Breast epithelium (tissue), 4 donors: ENCODE results near the gene OR6P1. TPM values are rescaled to one million over a fixed set of nuclear protein-coding genes. Genes with fewer than 3 reads are reported as not detected.

ENCODE experiments used
- DNase-seq, 2 donors: peaks; one replicate each; pipeline ENCODE4 v3.0.0-alpha.2; 2019; ENCODE audit warnings: low spot score in 2 of 2
- H3K27ac ChIP-seq, 2 donors: fragments of 200-600 bp; sonication (generic) in 1 of 2; one replicate each; pipeline ENCODE4 v1.5.1; 2016 to 2019; ENCODE audit warnings: mild to moderate bottlenecking in 1 of 2
- H3K27me3 ChIP-seq, 2 donors: fragments of 200-600 bp; sonication (generic) in 1 of 2; one replicate each; pipeline versions ENCODE4 v1.5.1 to v1.6.0; 2017 to 2019; ENCODE audit warnings: control low read depth in 1 of 2, mild to moderate bottlenecking in 1 of 2
- H3K36me3 ChIP-seq: fragments of 200-600 bp; one replicate; pipeline ENCODE4 v1.5.1; 2019
- H3K4me1 ChIP-seq, 2 donors: fragments of 200-600 bp; sonication (generic); one replicate each; pipeline ENCODE4 v1.5.1; 2016 to 2019; ENCODE audit warnings: control low read depth in 1 of 2
- H3K4me3 ChIP-seq, 3 donors: fragments of 200-600 bp; sonication (generic); 1 replicate in 2 of 3; 2 replicates in 1 of 3; pipeline ENCODE4 v1.5.1; 2016 to 2019; ENCODE audit warnings: mild to moderate bottlenecking in 3 of 3, moderate library complexity in 2 of 3
- H3K9me3 ChIP-seq, 2 donors: fragments of 200-600 bp; sonication (generic) in 1 of 2; one replicate each; pipeline ENCODE4 v1.5.1; 2016 to 2019; ENCODE audit warnings: control low read depth in 1 of 2
- POLR2A ChIP-seq: fragments of 450-650 bp; IDR thresholded peaks from one replicate; pipeline ENCODE4 v1.6.1; 2016; ENCODE audit warnings: antibody characterized with exemption, mild to moderate bottlenecking, moderate library complexity
- POLR2AphosphoS5 ChIP-seq, 3 donors: sonication (generic); formaldehyde crosslinking; IDR thresholded peaks; one replicate each; pipeline ENCODE4 v1.6.1; 2017; ENCODE audit warnings: antibody characterized with exemption in 3 of 3
- intact Hi-C: fragments of 100-400 bp; cut with DNase I; formaldehyde crosslinking; loops from one replicate; pipeline ENCODE4 v1.15.1; 2023; ENCODE audit warnings: low total_unique reads
- total RNA-seq, 3 donors: library from RNA; depleted of rRNA; stranded (reverse); fragments of >200 nt; gene quantifications; one replicate each; pipeline ENCODE4 v1.1.0, GENCODE V29; 2016
- TF ChIP-seq, protein P1 (sequence below), 3 donors: fragments of 450-650 bp; IDR thresholded peaks; one replicate each; pipeline ENCODE4 v1.5.1; 2016 to 2017; ENCODE audit warnings: antibody characterized with exemption in 3 of 3, mild to moderate bottlenecking in 3 of 3, moderate library complexity in 3 of 3

Gene OR6P1
- total RNA-seq, 3 donors from 2014 or later = not detected

DNA sequence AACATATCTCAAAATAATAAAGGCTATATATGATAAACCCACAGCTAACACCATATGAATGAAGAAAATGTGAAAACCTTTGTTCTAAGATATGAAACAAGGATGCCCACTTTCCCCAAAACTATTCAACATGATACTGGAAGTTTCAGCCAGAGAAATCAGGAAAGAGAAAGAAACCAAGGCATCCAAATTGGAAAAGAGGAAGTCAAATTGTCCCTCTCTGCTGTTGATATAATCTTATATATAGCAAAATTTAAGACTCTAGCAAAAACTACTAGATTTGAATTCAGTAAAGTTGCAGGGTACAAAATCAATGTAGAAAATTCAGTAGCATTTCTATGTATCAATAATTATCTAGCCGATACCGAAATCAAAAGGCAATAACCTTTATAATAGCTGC, 30.4 kb upstream of the OR6P1 start:
- peaks cover 12 to 34% of the 10 kb centered on the region in 2 donors for H3K9me3 ChIP-seq
- intact Hi-C loops = no loop called here

DNA sequence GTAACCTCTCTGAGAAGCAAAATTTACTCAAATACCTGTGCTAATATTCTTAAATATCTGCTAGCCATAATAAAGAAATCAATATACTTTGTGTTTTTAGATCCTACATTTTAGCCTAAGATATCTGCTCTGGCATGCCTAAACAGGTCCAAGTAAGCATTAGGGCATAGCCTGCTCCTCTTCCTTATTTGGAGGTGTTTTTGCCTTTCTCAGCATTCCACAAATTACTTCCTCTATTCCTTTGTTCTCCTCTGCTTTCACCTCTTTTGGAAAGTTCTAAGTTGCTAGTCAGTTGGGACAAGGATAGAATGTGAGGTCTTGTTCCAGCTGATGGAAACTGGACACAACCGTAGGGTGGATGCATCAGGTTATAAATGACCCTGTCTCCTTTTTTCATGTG, 16.6 kb upstream of the OR6P1 start:
- TF ChIP-seq, protein P1, sequence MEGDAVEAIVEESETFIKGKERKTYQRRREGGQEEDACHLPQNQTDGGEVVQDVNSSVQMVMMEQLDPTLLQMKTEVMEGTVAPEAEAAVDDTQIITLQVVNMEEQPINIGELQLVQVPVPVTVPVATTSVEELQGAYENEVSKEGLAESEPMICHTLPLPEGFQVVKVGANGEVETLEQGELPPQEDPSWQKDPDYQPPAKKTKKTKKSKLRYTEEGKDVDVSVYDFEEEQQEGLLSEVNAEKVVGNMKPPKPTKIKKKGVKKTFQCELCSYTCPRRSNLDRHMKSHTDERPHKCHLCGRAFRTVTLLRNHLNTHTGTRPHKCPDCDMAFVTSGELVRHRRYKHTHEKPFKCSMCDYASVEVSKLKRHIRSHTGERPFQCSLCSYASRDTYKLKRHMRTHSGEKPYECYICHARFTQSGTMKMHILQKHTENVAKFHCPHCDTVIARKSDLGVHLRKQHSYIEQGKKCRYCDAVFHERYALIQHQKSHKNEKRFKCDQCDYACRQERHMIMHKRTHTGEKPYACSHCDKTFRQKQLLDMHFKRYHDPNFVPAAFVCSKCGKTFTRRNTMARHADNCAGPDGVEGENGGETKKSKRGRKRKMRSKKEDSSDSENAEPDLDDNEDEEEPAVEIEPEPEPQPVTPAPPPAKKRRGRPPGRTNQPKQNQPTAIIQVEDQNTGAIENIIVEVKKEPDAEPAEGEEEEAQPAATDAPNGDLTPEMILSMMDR (IDR thresholded peaks at IDR 0.05) = no peak
- TF ChIP-seq POLR2AphosphoS5 (IDR thresholded peaks at IDR 0.05) (no peak), POLR2A (no peak)
- Histone ChIP-seq H3K36me3 (no peaks in the 10 kb centered on the region), H3K9me3 (peaks cover 7 to 10% of the 10 kb centered on the region in 2 donors), H3K4me3 (no peak overlapping the region), H3K27me3 (no peaks in the 10 kb centered on the region), H3K4me1 (no peaks in the 10 kb centered on the region), H3K27ac (no peak overlapping the region)
- intact Hi-C loops = no loop called here
- no peak for DNase-seq

More for the DNA sequence above, 30.4 kb upstream of the OR6P1 start:
- DNase-seq = no peak
- no peaks in the 10 kb centered on the region for H3K36me3 ChIP-seq
- TF ChIP-seq, protein P1 (IDR thresholded peaks at IDR 0.05) = no peak
- no peak for TF ChIP-seq POLR2A
- no peak for TF ChIP-seq POLR2AphosphoS5 (IDR thresholded peaks at IDR 0.05)
- H3K27ac ChIP-seq = no peak overlapping the region
- no peaks in the 10 kb centered on the region for H3K4me1 ChIP-seq
- H3K4me3 ChIP-seq = no peak overlapping the region
- no peaks in the 10 kb centered on the region for H3K27me3 ChIP-seq

DNA sequence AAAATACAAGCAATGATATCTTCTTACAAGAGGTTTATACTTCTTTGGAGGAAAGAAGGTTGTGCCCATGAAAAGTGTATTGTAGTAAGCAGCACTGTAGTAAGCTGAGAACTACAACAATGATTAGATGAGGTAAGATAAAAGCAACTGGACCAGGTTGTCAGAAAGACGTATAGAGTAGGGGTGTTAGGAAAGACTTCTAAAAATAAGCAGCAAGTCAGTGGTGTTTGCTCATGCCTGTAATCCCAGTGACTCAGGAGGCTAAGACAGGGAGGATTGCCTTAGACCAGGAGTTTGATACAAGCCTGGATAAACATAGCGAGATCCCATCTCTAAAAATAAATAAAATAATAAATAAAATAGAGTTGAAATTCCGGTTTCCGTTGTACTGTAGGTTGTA, 13.6 kb upstream of the OR6P1 start:
- TF ChIP-seq POLR2AphosphoS5 (IDR thresholded peaks at IDR 0.05) (no peak), POLR2A (no peak)
- TF ChIP-seq, protein P1 (IDR thresholded peaks at IDR 0.05) = no peak
- intact Hi-C loops = no loop called here
- H3K36me3 ChIP-seq = no peaks in the 10 kb centered on the region

DNA sequence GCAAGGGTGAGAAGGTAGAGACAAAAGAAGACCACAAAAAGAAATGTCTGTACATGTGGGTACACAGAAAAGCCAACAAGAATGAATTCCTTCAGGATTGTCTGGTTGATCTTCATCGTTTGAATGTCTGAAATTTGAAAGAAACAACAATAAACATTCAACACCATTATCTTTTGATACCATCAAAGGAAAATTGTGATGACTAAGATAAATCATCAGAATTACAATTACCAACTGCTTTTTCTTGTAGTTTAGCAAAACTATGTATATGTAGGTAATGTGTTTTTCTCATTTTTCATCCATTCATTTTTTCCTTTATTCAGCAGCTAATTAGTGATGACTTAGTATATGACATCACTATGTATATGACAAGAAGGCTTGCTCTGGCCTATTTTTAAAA, 9.4 kb upstream of the OR6P1 start, which contains the start of gene OR10X1:
Gene OR10X1 (minus strand): TSS at position 167 of the 400 bp plus-strand sequence. CDS start 0 bp downstream, at position 167.
- Histone ChIP-seq H3K4me1 (no peaks in the 10 kb centered on the region), H3K9me3 (no peaks in the 10 kb centered on the region), H3K27ac (no peak within 1 kb of the TSS), H3K27me3 (no peaks in the 10 kb centered on the region), H3K4me3 (no peak within 1 kb of the TSS), H3K36me3 (no peaks in the 10 kb centered on the region)
- intact Hi-C loops = no loop called here
- no peak for DNase-seq
- TF ChIP-seq, protein P1 (IDR thresholded peaks at IDR 0.05) = no peak
- TF ChIP-seq POLR2AphosphoS5 (IDR thresholded peaks at IDR 0.05) = no peak
- TF ChIP-seq POLR2A = no peak

More for the DNA sequence above, 13.6 kb upstream of the OR6P1 start:
- no peak overlapping the region for H3K4me3 ChIP-seq
- peaks cover 7 to 10% of the 10 kb centered on the region in 2 donors for H3K9me3 ChIP-seq
- no peaks in the 10 kb centered on the region for H3K27me3 ChIP-seq
- no peak for DNase-seq
- no peaks in the 10 kb centered on the region for H3K4me1 ChIP-seq
- H3K27ac ChIP-seq = no peak overlapping the region

DNA sequence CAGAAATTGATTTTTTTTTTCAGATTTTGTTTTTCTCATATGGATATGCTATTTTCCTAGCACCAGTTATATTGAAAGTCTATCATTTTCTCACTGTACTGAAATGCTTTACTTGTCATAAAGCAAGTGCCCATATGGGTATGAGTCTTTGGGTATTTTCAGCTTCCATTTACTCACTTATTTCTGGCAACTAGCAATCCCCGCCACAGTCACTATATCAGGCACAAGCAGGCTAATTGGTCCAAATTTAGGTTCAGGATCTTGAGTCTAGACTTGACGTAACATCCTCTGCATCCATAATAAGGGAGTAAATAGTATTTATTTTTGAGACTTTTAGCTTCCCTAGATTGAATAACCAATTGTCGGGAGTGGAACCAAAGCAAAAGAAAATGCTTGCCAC, 7.2 kb upstream of the OR6P1 start:
- H3K9me3 ChIP-seq = no peaks in the 10 kb centered on the region
- H3K4me3 ChIP-seq = no peak overlapping the region
- TF ChIP-seq, protein P1 (IDR thresholded peaks at IDR 0.05) = no peak
- no peak for TF ChIP-seq POLR2A
- TF ChIP-seq POLR2AphosphoS5 (IDR thresholded peaks at IDR 0.05) = no peak
- DNase-seq = no peak
- intact Hi-C loops = no loop called here
- no peaks in the 10 kb centered on the region for H3K27me3 ChIP-seq
- H3K27ac ChIP-seq = no peak overlapping the region
- H3K4me1 ChIP-seq = no peaks in the 10 kb centered on the region
- no peaks in the 10 kb centered on the region for H3K36me3 ChIP-seq
